OCI-LY7 (cell line): ENCODE data around the gene CYB561D1. TPM values are rescaled to one million over a fixed set of nuclear protein-coding genes. Genes with fewer than 3 reads are reported as not detected.

Source experiments
- BruUV-seq: library from RNA; stranded (reverse); fragments of 400-500 nt; replicated peaks from 2 replicates; lab custom pipeline; 2021; lab: Mats Ljungman, UMichigan
- CTCF ChIA-PET: fragments of 300-600 bp; sonication (Branson Sonifier 250); formaldehyde crosslinking; loops from one replicate; lab custom pipeline; 2022; ENCODE audit warnings: antibody characterized with exemption; ENCODE audit not compliant: unreplicated experiment; lab: Charles Lee
- POLR2A ChIA-PET: fragments of 300-600 bp; sonication (Branson Sonifier 250); formaldehyde crosslinking; loops from one replicate; lab custom pipeline; 2022; ENCODE audit warnings: antibody characterized with exemption; lab: Charles Lee
- DNase-seq: peaks from one replicate; pipeline ENCODE4 v3.0.0-alpha.2; 2015; ENCODE audit warnings: low spot score
- H2AFZ ChIP-seq: fragments of 200-600 bp; sonication (generic), shearing (Covaris generic); 2 replicates; pipeline ENCODE4 v1.6.1; 2014; ENCODE audit warnings: mild to moderate bottlenecking, antibody characterized with exemption, low read length, moderate library complexity
- H3K27ac ChIP-seq: fragments of 200-600 bp; sonication (generic); 2 replicates; pipeline ENCODE4 v1.5.1; 2014; ENCODE audit warnings: mixed run types, low read depth, mild to moderate bottlenecking, moderate library complexity, low read length, inconsistent platforms; ENCODE audit not compliant: poor library complexity, severe bottlenecking
- H3K36me3 ChIP-seq: fragments of 200-600 bp; sonication (generic); 2 replicates; pipeline ENCODE4 v1.6.1; 2014; ENCODE audit warnings: mild to moderate bottlenecking, antibody characterized with exemption, low read length, moderate library complexity, mixed read lengths; ENCODE audit not compliant: insufficient read depth
- H3K4me1 ChIP-seq: fragments of 200-600 bp; sonication (generic); 2 replicates; pipeline ENCODE4 v1.5.1; 2014; ENCODE audit warnings: mild to moderate bottlenecking, low read length; ENCODE audit not compliant: insufficient read depth, poor library complexity, severe bottlenecking
- H3K4me2 ChIP-seq: fragments of 200-600 bp; sonication (generic); 2 replicates; pipeline ENCODE4 v1.6.1; 2014; ENCODE audit warnings: mild to moderate bottlenecking, low read length
- H3K4me3 ChIP-seq: fragments of 200-600 bp; sonication (generic); 2 replicates; pipeline ENCODE4 v1.5.1; 2014; ENCODE audit warnings: mild to moderate bottlenecking, low read depth, low read length; ENCODE audit not compliant: poor library complexity, severe bottlenecking
- H3K79me2 ChIP-seq: fragments of 200-600 bp; sonication (generic); 2 replicates; pipeline ENCODE4 v1.6.1; 2016; ENCODE audit warnings: low read depth, mild to moderate bottlenecking, low read length, moderate library complexity, mixed read lengths; ENCODE audit not compliant: insufficient read depth
- H3K9me2 ChIP-seq: fragments of 200-600 bp; sonication (generic); 2 replicates; pipeline ENCODE4 v1.6.1; 2016; ENCODE audit warnings: mild to moderate bottlenecking, low read length, mixed read lengths; ENCODE audit not compliant: insufficient read depth
- H3K9me3 ChIP-seq: fragments of 200-600 bp; sonication (generic); 2 replicates; pipeline ENCODE4 v1.6.1; 2014; ENCODE audit warnings: mild to moderate bottlenecking, mixed run types, low read length, mixed read lengths
- H4K20me1 ChIP-seq: fragments of 200-600 bp; sonication (generic); 2 replicates; pipeline ENCODE4 v1.6.1; 2014; ENCODE audit warnings: mild to moderate bottlenecking, antibody characterized with exemption, low read length, moderate library complexity, mixed read lengths; ENCODE audit not compliant: insufficient read depth
- CTCF ChIP-seq: fragments of 200-600 bp; sonication (generic); conservative IDR thresholded peaks from 2 replicates; pipeline ENCODE4 v1.5.1; 2014; ENCODE audit warnings: mild to moderate bottlenecking, antibody characterized with exemption, low read length, moderate library complexity, mixed read lengths
- EZH2phosphoT487 ChIP-seq: fragments of 200-600 bp; sonication (generic); IDR thresholded peaks from 2 replicates; pipeline ENCODE4 v1.6.1; 2018; ENCODE audit warnings: low read depth, borderline replicate concordance, mild to moderate bottlenecking, mixed run types, antibody characterized with exemption, low read length, moderate library complexity, mixed read lengths
- intact Hi-C: fragments of 100-400 bp; cut with micrococcal nuclease; formaldehyde crosslinking; loops from one replicate; pipeline ENCODE4 v1.10.0; 2022; ENCODE audit not compliant: unreplicated experiment
- total RNA-seq, 2 experiments: library from RNA; depleted of rRNA in 1 of 2; stranded (reverse); fragments of >200 nt in 1 of 2; shearing (Covaris generic) in 1 of 2; gene quantifications; 2 replicates each; pipeline ENCODE4 v1.2.3, GENCODE V29; 2014 to 2022

The CYB561D1 gene
- total RNA-seq, 2 experiments from 2014 or later = 6.2 to 10.5 TPM

- Histone ChIP-seq H3K4me2 (no peak overlapping the region), H4K20me1 (no peaks in the 10 kb centered on the region)
Measured at GRCh38 chr1:109517337-109517736, 23.4 kb downstream of the CYB561D1 start.

GRCh38 chr1:109521002-109521951 lies 27.4 kb downstream of the CYB561D1 start:
- intact Hi-C loops = no loop called here
- POLR2A ChIA-PET = no interaction called here

More at GRCh38 chr1:109517337-109517736, 23.4 kb downstream of the CYB561D1 start:
- intact Hi-C loops = no loop called here
- Histone ChIP-seq H3K27ac (no peak overlapping the region), H3K79me2 (no peaks in the 10 kb centered on the region), H3K36me3 (no peaks in the 10 kb centered on the region), H3K9me2 (no peaks in the 10 kb centered on the region), H3K4me3 (no peak overlapping the region), H2AFZ (no peak overlapping the region), H3K4me1 (no peaks in the 10 kb centered on the region), H3K9me3 (no peaks in the 10 kb centered on the region)
- ChIA-PET CTCF (no interaction called here), POLR2A (no interaction called here)
- TF ChIP-seq EZH2phosphoT487 (no peak), CTCF (no peak)
- DNase-seq = no peak
- no TSS peak for BruUV-seq

More at GRCh38 chr1:109521002-109521951, 27.4 kb downstream of the CYB561D1 start:
- TF ChIP-seq CTCF (no peak), EZH2phosphoT487 (no peak)
- Histone ChIP-seq H4K20me1 (no peaks in the 10 kb centered on the region), H3K4me2 (no peak overlapping the region), H3K9me3 (no peaks in the 10 kb centered on the region), H3K9me2 (no peaks in the 10 kb centered on the region), H2AFZ (no peak overlapping the region), H3K4me1 (no peaks in the 10 kb centered on the region), H3K27ac (no peak overlapping the region), H3K4me3 (no peak overlapping the region), H3K79me2 (no peaks in the 10 kb centered on the region), H3K36me3 (no peaks in the 10 kb centered on the region)
- BruUV-seq = no TSS peak
- CTCF ChIA-PET = no interaction called here
- no peak for DNase-seq
